ENCODE results near the gene PSME1.
"Not testable (repeated sequence)": the region's sequence is repeated elsewhere in the genome, so short reads cannot be mapped to it uniquely, and the experiment has no call there.

PSME1 gene

GRCh38 chr14:24102357-24103048 lies 33.5 kb upstream of the PSME1 start:
- H3K27ac ChIP-seq (ENCODE audit: low read length) = no peak overlapping the region
- no peak for DNase-seq
- H3K79me2 ChIP-seq (ENCODE audit: low read length) = no peaks in the 10 kb centered on the region
- no peaks in the 10 kb centered on the region for H3K9me3 ChIP-seq (replicated peaks; ENCODE audit: insufficient read depth, low read length)
- no peaks in the 10 kb centered on the region for H3K9me2 ChIP-seq (replicated peaks; ENCODE audit: insufficient read depth, low read length)
- no peaks in the 10 kb centered on the region for H3F3A ChIP-seq (ENCODE audit: insufficient read depth, low read length)
- no peak for TF ChIP-seq EZH2phosphoT487 (IDR thresholded peaks at IDR 0.05; ENCODE audit: low read length)
- H2AFZ ChIP-seq (ENCODE audit: low read length) = no peak overlapping the region
- H3K27me3 ChIP-seq (replicated peaks; ENCODE audit: insufficient read depth, low read length) = no peaks in the 10 kb centered on the region
- no peak overlapping the region for H3K4me2 ChIP-seq (ENCODE audit: low read depth, low read length)
- H3K4me3 ChIP-seq (ENCODE audit: low read length) = no peak overlapping the region
- H3K36me3 ChIP-seq (replicated peaks; ENCODE audit: insufficient read depth, low read length) = no peaks in the 10 kb centered on the region
- H4K20me1 ChIP-seq (ENCODE audit: insufficient read depth, low read length) = no peaks in the 10 kb centered on the region
- no peaks in the 10 kb centered on the region for H3K4me1 ChIP-seq (ENCODE audit: low read length)
- no peak overlapping the region for H3K9ac ChIP-seq (ENCODE audit: low read length)

GRCh38 chr14:24103451-24103850 lies 32.5 kb upstream of the PSME1 start:
- Histone ChIP-seq H3K4me3 (ENCODE audit: low read length) (no peak overlapping the region), H3K9me2 (replicated peaks; ENCODE audit: insufficient read depth, low read length) (no peaks in the 10 kb centered on the region), H2AFZ (ENCODE audit: low read length) (no peak overlapping the region), H3K9me3 (replicated peaks; ENCODE audit: insufficient read depth, low read length) (no peaks in the 10 kb centered on the region), H3F3A (ENCODE audit: insufficient read depth, low read length) (no peaks in the 10 kb centered on the region), H3K36me3 (replicated peaks; ENCODE audit: insufficient read depth, low read length) (no peaks in the 10 kb centered on the region), H3K27ac (ENCODE audit: low read length) (no peak overlapping the region), H3K4me2 (ENCODE audit: low read depth, low read length) (no peak overlapping the region), H4K20me1 (ENCODE audit: insufficient read depth, low read length) (no peaks in the 10 kb centered on the region), H3K27me3 (replicated peaks; ENCODE audit: insufficient read depth, low read length) (no peaks in the 10 kb centered on the region), H3K9ac (ENCODE audit: low read length) (no peak overlapping the region), H3K79me2 (ENCODE audit: low read length) (no peaks in the 10 kb centered on the region), H3K4me1 (ENCODE audit: low read length) (no peaks in the 10 kb centered on the region)
- DNase-seq = no peak
- no peak for TF ChIP-seq EZH2phosphoT487 (IDR thresholded peaks at IDR 0.05; ENCODE audit: low read length)
- no peak for TF ChIP-seq EZH2 (optimal IDR thresholded peaks at IDR 0.05; ENCODE audit: low read depth, low read length)
- TF ChIP-seq CTCF (IDR thresholded peaks at IDR 0.05; ENCODE audit: low read length) = no peak

GRCh38 chr14:24105609-24106239 lies 30.3 kb upstream of the PSME1 start:
- H3K27ac ChIP-seq (ENCODE audit: low read length); H3K9me3 ChIP-seq (replicated peaks; ENCODE audit: insufficient read depth, low read length); H3K27me3 ChIP-seq (replicated peaks; ENCODE audit: insufficient read depth, low read length); H3K4me2 ChIP-seq (ENCODE audit: low read depth, low read length); H4K20me1 ChIP-seq (ENCODE audit: insufficient read depth, low read length); H3K36me3 ChIP-seq (replicated peaks; ENCODE audit: insufficient read depth, low read length); H3K9ac ChIP-seq (ENCODE audit: low read length); H3K4me3 ChIP-seq (ENCODE audit: low read length); H2AFZ ChIP-seq (ENCODE audit: low read length); H3K79me2 ChIP-seq (ENCODE audit: low read length); DNase-seq; H3K9me2 ChIP-seq (replicated peaks; ENCODE audit: insufficient read depth, low read length): not testable (repeated sequence)
- H3K4me1 ChIP-seq (ENCODE audit: low read length) = peaks cover 15% of the 10 kb centered on the region
- H3F3A ChIP-seq (ENCODE audit: insufficient read depth, low read length) = peaks cover 11% of the 10 kb centered on the region

- DNase-seq = no peak
- Histone ChIP-seq H3K27me3 (replicated peaks; ENCODE audit: insufficient read depth, low read length) (no peaks in the 10 kb centered on the region), H3K4me1 (ENCODE audit: low read length) (peaks cover 18% of the 10 kb centered on the region), H3K9ac (ENCODE audit: low read length) (no peak overlapping the region), H3F3A (ENCODE audit: insufficient read depth, low read length) (peaks cover 12% of the 10 kb centered on the region), H3K79me2 (ENCODE audit: low read length) (no peaks in the 10 kb centered on the region), H3K36me3 (replicated peaks; ENCODE audit: insufficient read depth, low read length) (no peaks in the 10 kb centered on the region), H3K27ac (ENCODE audit: low read length) (no peak overlapping the region), H3K4me3 (ENCODE audit: low read length) (no peak overlapping the region), H3K4me2 (ENCODE audit: low read depth, low read length) (no peak overlapping the region), H2AFZ (ENCODE audit: low read length) (no peak overlapping the region), H3K9me3 (replicated peaks; ENCODE audit: insufficient read depth, low read length) (no peaks in the 10 kb centered on the region), H4K20me1 (ENCODE audit: insufficient read depth, low read length) (no peaks in the 10 kb centered on the region), H3K9me2 (replicated peaks; ENCODE audit: insufficient read depth, low read length) (no peaks in the 10 kb centered on the region)
- TF ChIP-seq EZH2 (optimal IDR thresholded peaks at IDR 0.05; ENCODE audit: low read depth, low read length) = no peak
- TF ChIP-seq CTCF (IDR thresholded peaks at IDR 0.05; ENCODE audit: low read length) = no peak
- no peak for TF ChIP-seq EZH2phosphoT487 (IDR thresholded peaks at IDR 0.05; ENCODE audit: low read length)
These were observed 29.2 kb upstream of the PSME1 start for GRCh38 chr14:24106672-24107271.

Data from MM.1S (cell line).